ENCODE results near the gene CMIP.

The CMIP gene

GRCh38 chr16:81717662-81718189, 273.1 kb downstream of the CMIP start:
- TF ChIP-seq GATA3 (IDR thresholded peaks at IDR 0.05; ENCODE audit: low read depth, low read length): no peak
- no peak for TF ChIP-seq GATA2 (IDR thresholded peaks at IDR 0.05; ENCODE audit: low read depth, low read length)

GRCh38 chr16:81718637-81719036, 274.0 kb downstream of the CMIP start:
- no peak for TF ChIP-seq GATA2 (IDR thresholded peaks at IDR 0.05; ENCODE audit: low read depth, low read length)

GRCh38 chr16:81719993-81720392, 275.4 kb downstream of the CMIP start:
- TF ChIP-seq GATA2 (IDR thresholded peaks at IDR 0.05; ENCODE audit: low read depth, low read length) (no peak), GATA3 (IDR thresholded peaks at IDR 0.05; ENCODE audit: low read depth, low read length) (no peak)

GRCh38 chr16:81720973-81721906, 276.6 kb downstream of the CMIP start:
- TF ChIP-seq GATA3 (IDR thresholded peaks at IDR 0.05; ENCODE audit: low read depth, low read length): no peak
- no peak for TF ChIP-seq GATA2 (IDR thresholded peaks at IDR 0.05; ENCODE audit: low read depth, low read length)

GRCh38 chr16:81723098-81723723, 278.6 kb downstream of the CMIP start:
- TF ChIP-seq GATA3 (IDR thresholded peaks at IDR 0.05; ENCODE audit: low read depth, low read length) (no peak), GATA2 (IDR thresholded peaks at IDR 0.05; ENCODE audit: low read depth, low read length) (no peak)

GRCh38 chr16:81728435-81728834, 283.8 kb downstream of the CMIP start:
- TF ChIP-seq GATA2 (IDR thresholded peaks at IDR 0.05; ENCODE audit: low read depth, low read length): no peak

GRCh38 chr16:81729451-81729850, 284.8 kb downstream of the CMIP start:
- TF ChIP-seq GATA2 (IDR thresholded peaks at IDR 0.05; ENCODE audit: low read depth, low read length): no peak
- no peak for TF ChIP-seq GATA3 (IDR thresholded peaks at IDR 0.05; ENCODE audit: low read depth, low read length)

GRCh38 chr16:81730090-81731051, 285.8 kb downstream of the CMIP start:
- TF ChIP-seq GATA2 (IDR thresholded peaks at IDR 0.05; ENCODE audit: low read depth, low read length): no peak

GRCh38 chr16:81731649-81732048, 287.0 kb downstream of the CMIP start:
- TF ChIP-seq GATA3 (IDR thresholded peaks at IDR 0.05; ENCODE audit: low read depth, low read length) (no peak), GATA2 (IDR thresholded peaks at IDR 0.05; ENCODE audit: low read depth, low read length) (no peak)

GRCh38 chr16:81732699-81733098, 288.1 kb downstream of the CMIP start:
- TF ChIP-seq GATA3 (IDR thresholded peaks at IDR 0.05; ENCODE audit: low read depth, low read length): no peak
- no peak for TF ChIP-seq GATA2 (IDR thresholded peaks at IDR 0.05; ENCODE audit: low read depth, low read length)

- TF ChIP-seq GATA2 (IDR thresholded peaks at IDR 0.05; ENCODE audit: low read depth, low read length): no peak
- no peak for TF ChIP-seq GATA3 (IDR thresholded peaks at IDR 0.05; ENCODE audit: low read depth, low read length)
Measured at GRCh38 chr16:81733295-81733694, 288.7 kb downstream of the CMIP start.

- no peak for TF ChIP-seq GATA3 (IDR thresholded peaks at IDR 0.05; ENCODE audit: low read depth, low read length)
- TF ChIP-seq GATA2 (IDR thresholded peaks at IDR 0.05; ENCODE audit: low read depth, low read length): no peak
Measured at GRCh38 chr16:81734632-81735434, 290.2 kb downstream of the CMIP start.

GRCh38 chr16:81737885-81738536, 293.4 kb downstream of the CMIP start:
- no peak for TF ChIP-seq GATA2 (IDR thresholded peaks at IDR 0.05; ENCODE audit: low read depth, low read length)
- no peak for TF ChIP-seq GATA3 (IDR thresholded peaks at IDR 0.05; ENCODE audit: low read depth, low read length)

All from SH-SY5Y (cell line).